Germinal center (tissue), 1 donor: Measurements from ENCODE around the gene FAM53B.

ENCODE experiments used
- DNase-seq: peaks from one replicate; pipeline ENCODE4 v3.0.0; 2012; ENCODE audit warnings: mixed read lengths, low spot score

Gene FAM53B

DNA sequence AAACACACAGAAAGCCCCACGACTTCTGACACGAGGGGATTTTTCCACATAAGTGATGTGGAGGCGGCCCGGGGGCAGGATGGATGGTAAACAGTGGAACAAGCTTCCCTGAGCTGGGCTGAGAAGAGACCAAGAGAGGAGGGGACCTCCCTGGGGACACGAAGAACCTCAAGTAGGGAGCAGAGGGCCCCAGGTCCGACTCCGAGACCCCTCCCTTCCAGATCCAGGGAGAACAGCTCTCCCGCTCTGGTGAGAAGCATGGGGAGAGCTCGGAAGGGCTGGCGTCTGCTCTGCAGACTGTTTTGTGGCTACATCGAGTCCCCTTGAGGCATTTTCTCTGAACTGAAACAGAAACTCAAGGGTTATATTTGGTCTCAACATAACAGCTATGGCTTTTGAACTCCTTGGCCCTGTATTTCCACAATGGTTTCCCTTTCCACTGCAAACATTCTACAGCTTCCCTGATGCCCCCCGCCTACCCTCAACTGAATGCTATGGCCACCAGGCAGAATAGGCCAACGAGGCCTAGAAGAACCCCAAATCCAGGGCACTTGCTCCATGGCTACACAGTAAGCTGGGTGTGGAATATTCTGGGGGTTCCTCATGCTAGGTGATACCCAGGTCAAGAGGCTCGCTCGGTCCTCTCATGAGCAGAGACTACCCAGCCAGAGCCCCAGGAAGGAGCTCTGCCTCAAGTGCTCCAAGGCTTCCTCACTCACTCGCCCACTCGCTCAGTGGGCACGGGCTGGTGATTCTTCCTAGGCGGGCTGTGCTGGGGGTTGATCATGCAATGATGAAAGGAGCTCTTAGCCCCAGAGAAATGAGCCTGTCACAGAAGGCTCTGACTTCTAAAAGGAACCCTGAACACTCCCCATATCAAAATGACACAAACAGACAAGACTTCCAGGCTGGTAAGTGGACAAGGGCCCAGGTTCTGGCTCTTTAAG, 47.5 kb downstream of the FAM53B start:
- peak; percentile 70 for DNase-seq

DNA sequence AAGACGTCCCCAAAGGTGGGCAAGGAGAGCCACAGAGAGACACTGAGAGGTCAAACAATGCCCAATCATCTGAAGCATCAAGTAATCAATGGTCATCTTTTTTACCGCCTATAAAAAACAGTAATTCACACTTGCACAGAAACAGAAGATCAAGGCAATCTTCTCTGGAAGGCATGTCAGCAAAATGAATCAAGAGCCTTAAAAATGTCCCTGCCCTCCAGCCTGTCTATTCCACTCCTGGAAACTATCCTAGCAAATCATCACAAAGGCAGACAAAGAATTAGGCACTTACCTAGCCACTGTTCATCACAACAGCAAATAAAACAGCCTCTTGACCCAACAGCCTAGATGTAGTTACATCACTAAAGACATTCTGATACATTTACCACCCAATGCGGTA, 48.9 kb downstream of the FAM53B start:
- DNase-seq: no peak

DNA sequence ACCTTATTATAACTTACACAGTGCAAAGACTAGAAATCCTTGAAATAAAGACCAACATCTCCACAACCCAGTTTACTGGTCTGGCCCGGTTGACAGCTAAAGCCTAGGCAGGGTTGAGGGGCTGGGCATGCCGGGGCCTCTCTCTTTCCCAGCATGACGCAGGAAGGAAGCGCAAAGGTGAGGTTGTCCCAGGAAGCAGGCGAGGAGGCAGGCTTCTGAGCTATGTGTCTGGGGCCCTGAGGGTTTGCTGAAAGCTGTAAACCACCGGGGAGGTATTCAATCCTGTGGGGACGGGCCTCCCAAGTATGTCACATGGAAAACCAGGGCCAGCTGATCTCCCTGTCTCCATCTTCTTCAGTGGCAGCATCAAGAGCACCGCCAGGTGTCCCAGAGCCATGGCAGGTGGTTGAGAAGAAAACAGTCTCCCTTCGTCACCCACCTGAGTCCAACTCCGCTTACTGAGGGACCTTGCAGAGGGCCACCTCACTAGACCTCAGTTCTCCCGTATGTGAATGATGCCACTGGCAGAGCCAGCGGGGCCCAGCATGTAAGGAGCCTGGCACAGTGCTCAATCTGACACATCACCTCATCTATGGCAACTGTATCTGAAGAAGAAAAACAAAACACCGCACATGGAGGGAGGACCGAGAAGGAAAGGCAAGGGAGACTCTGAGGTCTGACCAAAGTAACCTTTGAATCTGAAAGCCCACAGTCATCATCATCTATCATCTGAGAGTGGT, 49.5 kb downstream of the FAM53B start:
- DNase-seq: no peak

DNA sequence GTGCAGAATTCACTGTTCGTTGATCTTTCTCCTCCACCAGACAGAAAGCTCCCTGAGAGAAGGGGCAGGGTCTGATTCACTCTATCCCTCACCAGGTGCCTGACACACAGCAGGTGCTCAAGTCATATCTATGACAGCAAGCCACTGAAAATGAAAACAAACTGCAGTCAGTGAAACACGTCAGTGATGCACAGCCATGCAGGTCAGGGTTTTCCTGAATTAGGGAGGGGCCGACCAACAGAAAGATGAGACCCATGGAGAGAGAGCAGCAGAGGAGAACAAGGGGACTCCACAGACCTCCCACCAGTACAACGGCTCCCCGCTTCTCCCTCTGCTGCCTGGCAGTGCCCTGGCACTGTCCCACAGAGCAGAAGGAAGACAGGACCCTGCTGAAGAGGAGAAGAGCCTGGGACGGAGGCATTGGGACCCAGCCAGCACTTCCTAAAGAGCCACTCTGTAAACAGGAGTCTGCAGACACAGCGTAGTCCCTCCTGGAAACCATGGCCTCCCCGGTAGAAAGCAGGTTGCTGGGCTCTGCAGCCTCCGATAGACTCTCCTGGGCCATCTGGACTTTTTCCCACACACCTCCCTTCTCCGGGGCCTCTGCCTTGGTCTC, 50.3 kb downstream of the FAM53B start:
- DNase-seq: no peak

DNA sequence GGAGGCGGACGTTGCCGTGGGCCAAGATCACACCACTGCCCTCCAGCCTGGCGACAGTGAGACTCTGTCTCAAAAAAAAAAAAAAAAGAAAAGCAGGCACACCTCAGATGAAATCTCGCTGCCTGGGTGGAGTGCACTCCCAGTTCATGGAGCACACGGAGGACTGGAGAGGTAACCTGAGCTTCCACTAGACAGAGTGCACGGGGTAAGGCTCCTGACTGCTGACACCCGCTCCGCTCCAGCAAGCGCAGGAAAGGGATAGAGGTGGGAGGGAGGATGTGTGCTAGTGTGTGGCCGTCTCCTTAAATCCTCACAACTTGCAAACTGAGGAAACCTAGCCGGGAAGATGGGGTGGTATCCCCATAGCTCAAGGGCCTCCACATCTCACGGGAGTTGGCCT, 50.8 kb downstream of the FAM53B start:
- no peak for DNase-seq

DNA sequence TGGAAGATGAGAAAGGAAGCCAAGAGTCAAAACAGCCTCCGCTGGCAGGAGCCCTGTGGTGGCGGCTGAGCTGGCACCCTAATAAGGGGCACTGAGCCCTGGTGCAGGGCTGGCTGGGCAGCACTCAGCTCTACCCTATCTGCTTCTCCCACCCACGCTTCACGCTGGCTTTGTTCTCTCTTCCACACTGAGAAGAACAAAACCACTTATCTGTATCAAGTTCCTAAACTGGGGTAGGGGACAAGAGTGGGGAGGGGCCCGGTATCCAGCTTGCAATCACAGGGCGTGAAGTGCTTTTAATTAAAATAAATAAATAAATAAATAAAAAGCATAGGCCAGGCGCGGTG, 52.1 kb downstream of the FAM53B start:
- no peak for DNase-seq

DNA sequence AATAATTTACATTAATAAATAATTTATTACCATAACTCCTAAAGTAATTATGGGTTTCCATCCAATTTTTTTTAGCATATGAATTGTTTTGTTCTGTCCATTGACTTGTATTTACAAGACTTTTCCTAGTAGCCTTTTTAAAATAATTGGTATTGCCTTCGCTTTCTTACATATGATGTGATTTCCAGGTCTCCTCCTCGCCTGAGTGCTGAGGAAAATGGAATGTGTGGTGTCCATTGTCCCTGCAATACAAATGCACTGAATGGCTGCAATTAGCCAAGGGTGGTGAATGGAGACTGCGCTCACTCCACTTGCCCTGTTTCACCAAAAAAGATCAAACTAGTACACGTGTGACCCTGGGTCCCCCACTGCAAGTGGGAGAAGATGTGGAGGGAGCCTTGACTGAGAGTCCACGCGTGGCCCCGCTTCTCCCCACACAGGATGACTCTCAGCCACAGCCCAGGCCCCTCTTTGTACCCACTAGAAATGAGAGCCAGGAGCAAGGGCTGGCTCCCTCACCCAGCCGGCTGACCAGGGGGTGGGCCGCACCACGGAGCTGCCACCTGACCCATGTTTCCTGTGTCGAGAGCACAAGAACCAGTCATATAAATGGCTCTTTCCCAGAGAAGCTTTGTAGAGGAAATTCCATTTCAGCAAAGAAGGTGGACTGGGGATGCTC, 52.6 kb downstream of the FAM53B start:
- DNase-seq: no peak

DNA sequence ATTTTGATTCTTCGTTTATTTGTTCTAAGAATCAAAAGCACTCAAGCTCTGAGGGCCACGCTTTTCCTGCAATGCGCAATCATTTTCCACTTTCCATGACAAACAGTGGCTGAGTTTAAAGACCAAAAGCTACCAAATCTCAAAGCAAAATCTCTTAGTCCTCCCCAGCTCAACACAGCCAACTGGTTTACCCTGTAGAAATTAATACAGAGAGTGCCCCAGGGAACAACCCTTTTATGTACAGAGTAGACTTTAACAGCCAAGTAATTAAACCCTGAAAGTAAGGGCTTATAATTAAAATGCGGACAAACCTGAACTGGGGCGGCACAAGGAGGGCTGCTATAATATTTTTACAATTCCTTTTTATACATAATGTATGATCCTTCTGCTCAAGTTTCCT, 53.2 kb downstream of the FAM53B start:
- DNase-seq: no peak

DNA sequence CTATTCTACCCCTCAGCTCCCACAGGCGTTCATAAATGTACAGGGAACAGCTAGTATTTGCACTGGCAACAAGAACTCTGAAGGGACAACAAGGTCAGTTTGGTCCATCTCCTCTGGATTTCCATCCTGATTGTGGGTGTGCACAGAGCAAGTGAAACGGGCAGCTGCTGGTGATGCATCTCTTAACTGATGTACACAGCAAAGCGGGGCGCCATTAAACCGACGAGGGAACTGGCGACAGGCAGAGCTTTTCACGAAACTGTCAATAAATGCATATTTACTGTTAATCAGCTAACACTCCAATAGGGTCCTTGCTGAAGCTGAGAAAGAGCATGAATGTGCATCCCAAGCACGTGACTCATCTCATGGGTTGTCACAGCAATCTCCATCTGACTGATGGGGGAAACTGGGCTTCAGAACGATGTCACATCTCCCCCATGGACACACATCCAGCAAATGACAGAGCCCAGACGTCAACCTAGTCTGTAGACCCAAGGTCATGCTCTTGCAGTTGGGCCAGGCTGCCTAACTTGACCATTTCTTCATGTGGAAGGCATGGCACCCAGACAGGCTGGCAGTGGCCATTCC, 54.2 kb downstream of the FAM53B start:
- DNase-seq: no peak

DNA sequence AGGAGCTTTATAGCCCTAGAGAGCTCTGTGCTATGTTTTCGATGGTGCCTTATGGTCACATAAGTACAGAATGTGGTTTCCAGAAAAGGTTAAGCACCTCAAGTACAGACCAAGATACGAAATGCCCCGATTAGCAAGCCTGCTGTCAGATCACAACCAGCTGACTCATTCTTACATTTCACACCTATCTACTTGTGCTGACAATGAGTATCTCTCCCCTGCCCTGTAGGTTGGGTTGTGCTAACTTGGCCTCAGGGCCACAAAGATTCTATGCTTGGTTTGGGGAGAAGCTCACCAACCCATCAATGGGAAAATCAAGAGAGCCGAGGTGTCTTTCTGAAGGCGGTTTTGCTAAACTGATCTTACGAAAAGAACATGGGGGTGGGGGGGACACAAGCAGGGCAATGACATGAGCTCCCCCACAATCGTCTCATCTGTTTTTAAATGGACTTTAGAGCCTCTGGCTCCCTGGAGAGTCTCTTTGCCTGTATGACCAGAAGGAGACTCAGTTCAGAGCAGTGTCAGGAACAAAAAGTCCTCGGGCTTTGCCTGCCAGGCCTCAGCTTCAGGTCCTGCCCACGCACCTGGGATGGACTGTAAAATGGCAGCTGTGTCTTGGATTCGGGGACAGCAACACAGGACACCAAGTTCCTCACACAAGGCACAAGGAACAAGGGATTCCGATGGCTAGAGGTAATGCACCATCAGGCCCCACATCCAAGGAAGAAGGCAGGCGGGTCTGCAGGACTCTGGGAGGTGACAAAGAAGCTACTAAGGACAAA, 55.1 kb downstream of the FAM53B start:
- no peak for DNase-seq

DNA sequence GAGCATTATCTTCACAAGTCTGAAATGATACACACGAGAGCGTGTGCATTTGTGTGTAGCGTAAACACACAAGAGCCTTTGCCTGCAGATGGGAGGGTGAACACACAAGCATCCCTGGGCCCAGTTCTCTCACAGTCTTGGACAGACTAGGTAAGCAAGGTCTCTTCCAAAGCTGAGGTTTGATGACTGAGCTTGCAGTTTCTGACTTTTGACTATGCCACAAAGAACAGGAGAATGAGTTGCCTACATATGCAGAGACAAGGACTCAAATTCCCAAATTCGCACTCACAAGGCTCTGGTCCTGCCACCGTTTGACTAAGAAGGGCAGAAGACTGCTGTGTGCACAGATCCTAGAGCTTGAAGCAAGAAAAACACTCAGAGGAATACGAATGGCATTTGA, 55.8 kb downstream of the FAM53B start:
- no peak for DNase-seq

DNA sequence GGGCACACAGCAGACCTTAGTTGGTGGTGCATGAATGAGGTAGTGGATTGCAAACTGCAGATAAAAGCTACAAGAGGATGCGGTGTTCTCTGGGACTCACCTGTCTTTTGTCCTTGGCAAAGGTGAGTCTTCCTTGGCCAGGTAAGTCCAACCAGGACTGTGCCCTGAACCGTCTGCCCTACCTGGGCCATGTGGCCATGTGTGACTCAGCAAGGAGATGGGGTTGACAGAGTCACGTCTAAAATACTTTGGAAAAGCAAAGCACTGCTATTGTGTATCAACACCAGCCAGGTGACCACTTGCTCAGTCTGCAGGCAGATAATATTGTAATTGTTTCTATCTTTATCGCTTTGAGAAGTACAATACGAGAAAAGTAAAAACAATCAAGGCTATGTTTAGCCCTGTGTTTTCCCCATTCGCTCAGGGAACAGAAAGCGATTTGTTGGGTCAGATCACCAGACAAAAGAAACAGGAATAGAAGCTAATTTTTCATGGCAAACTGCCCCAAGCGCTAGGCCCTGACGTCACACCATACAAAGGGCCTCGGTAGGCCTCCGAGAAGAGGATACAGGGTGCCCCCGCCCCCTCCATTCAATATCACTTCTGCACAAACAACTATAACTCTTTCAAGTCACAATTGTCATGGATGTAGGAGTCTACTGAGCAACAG, 57.3 kb downstream of the FAM53B start:
- no peak for DNase-seq

DNA sequence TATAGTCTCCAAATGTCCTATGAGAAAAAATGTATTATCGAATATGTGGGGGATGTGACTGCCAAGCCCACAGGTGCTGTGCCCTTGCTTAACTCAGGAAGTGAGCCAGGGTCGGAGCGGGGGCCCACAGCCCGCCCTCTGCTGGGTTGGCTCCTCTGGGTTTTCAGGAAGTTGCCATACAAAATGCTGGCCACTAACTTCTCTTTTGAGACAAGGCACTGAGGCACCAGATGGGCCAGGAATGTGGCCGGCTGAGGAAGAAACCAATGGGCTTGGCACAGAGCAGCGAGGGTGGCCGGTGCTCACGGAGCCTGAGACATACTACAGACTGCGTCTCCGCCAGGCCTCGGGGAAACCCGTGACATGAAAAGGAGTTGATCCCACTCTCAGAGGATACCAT, 58.9 kb downstream of the FAM53B start:
- no peak for DNase-seq

DNA sequence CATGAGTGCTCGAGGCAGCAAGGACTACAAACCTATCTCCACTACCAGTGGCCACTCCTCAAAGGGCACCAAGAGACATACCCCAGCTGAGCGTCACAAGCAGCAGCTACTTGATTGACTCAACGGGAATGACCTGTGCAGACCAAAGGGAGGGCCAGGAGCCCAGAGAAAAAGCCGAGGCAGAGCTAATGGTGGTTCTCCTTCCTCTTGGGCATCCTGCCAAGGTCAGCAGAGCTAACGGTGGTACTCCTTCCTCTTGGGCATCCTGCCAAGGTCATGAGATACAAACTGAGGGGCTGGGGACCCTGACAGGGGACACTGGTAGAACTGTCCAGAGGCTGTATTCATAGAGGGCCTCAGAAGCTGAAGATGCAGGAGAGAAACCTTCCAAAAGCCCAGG, 60.4 kb downstream of the FAM53B start:
- no peak for DNase-seq

DNA sequence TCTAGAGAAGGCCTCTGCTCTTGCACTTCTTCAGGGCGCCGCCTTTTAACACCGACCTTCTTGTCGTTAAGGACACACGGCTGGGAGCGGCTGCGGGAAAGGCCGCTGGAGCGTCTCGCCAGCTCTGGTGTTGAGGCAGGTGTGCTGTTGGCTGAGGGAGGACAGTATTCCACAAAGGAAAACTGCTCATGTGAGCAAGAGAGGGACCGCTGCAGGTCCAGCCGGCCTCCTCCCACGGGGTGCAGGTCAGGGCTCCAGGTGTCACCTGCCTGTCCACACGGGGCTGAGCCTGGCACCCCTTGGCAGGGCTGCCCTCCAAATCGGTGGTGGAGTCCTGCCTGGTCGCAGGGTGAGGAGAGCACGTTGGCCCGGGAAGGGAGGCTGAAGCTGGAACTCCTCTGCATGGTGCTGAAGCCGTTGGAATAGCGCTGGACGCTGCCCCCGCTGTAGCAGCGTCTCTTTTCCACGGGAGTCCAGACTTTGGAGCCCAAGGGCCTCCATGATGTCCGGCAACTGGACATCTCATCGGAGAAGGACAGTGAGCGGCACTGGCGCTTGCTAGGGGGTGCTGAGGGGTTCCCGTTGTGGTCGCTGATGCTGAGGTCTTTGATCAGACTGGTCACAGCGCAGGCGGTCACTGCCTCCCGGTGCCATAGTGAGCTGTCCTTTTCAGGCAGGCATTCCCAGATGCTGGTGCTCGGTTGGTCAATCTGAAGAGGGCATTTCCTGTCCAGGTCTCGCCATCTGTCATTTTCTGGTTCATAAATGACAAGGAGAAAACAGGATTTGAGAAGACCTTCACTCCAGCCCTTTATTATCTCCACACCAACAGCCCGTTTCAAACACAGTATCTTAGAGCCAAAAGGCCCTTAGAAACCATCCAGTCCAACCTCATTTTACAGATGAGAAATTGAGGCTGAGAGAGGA, 62.3 kb downstream of the FAM53B start:
- no peak for DNase-seq

DNA sequence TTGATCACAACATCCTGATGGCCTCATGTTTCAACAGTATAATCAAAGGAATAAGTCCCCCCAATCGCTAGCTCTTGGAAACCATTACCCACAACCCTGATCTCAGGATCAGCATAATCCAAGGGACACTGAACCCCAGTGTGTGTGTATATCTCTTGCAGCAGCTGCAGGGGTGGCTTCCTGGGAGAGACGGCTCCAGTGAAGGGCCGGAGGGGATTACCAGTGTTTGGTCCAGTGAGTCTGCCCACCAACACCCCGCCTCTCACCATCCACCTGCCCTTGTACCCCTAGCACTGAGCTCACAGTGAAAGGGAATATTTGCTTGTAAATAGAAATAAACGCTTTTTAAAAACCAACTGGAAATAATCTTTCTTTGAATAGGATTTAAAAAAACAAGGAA, 63.1 kb downstream of the FAM53B start:
- DNase-seq: no peak

DNA sequence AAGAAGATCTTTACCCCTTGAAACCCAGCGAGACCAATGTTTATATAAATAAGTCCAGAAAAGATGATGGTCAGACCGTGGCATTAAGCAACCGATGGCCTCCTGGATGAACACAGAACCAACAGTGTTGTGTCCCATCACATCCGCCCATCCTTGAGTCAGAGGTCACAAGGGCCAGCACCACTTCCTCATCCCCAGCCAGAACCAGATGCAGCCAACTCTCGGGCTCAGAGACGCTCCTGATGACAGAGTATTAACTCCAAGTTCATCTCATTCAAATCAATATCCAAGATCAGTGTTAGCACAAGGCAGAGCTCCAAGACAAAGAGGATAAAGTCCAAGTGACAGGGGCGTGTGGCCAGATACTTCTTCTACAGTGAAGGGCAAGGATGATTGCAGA, 63.5 kb downstream of the FAM53B start:
- DNase-seq: no peak

DNA sequence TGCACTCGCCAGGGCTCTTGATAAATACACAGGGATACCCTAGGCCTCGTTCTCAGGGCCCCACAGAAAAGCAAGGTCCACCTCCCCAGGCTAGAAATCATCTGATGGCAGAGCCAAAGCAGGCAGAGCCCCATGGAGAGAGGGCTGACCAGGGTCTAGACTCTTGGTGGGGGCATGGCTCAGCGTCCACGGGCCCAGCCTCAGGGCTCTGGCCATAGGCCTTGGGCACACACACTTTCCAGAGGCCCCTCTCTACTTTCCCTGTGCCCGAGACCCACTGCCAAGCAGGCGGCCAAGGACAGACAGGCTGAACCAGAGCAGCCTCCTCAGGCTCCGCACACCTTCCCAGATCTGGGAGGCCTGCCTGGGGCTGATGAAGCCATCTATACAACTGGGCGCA, 64.8 kb downstream of the FAM53B start:
- DNase-seq: no peak

DNA sequence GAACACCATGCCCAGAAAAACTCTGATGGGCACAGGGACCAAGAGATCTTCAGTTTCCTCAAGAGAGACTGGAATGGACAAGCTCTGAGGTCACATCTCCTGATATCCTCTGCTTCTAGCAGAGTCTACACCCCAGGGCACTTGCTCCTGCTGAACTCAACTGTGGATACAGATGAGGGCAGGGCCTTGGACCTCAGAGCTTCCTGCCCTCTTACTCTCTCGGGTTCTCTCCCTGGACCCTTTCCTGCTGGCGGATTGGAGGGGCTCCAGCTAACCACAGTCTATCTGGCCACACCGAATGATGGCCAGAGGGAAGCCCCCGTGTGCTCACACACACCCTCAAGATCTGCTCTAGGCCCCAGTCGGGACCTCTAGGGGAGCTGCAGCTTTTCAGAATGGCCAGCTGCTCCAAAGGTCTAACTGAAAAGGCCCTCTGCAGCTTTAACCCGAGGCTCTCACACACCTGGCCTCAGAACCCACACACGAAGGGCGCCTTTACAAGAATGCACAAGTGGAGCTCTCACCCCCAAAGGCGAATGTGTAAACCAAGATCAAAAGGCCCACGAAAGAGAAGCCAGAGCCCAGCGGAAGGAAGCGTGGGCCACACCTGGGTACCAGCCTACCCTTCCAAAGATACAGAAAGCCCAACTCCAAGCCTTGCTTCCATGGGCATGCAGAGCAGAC, 65.5 kb downstream of the FAM53B start:
- no peak for DNase-seq
